GM19438 (cell line): ENCODE data around the gene FAM131C.
"Not testable (repeated sequence)": the region's sequence is repeated elsewhere in the genome, so short reads cannot be mapped to it uniquely, and the experiment has no call there.

Experiments
- ATAC-seq: cut with Tn5 transposase; IDR thresholded peaks from one replicate; pipeline ENCODE4 v1.9.1; 2021; ENCODE audit warnings: low read depth; ENCODE audit not compliant: unreplicated experiment

The FAM131C gene

DNA sequence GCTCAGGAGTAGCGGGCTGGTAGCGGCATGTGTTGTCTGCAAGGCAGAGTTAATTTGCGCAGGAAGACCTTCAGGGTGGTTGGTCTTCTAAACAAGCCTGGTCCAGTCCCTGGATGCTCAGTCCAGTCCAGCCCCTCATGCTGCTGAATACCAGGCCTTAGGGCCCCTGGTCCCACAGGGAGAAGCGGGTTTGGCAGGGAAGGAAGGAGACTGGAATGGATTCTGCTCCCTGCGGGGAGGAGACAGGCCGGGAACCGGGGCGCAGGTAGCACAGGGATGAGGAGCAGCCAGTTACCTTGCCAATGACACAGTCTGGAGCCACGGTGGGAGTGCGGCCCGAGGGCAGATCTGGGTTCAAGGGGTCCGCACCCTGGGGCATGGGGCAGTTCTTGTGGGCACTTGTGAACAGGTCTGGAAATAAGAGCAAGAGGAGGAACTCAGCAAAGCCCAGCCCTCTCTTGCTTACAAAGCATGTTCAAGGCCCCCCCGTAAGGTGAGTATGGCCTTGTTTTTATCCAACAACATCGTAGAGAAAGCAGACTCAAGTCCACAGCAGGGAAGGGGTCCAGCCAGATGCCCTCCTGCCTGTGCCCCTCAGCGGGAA, 10.1 kb downstream of the FAM131C start:
- no peak for ATAC-seq

DNA sequence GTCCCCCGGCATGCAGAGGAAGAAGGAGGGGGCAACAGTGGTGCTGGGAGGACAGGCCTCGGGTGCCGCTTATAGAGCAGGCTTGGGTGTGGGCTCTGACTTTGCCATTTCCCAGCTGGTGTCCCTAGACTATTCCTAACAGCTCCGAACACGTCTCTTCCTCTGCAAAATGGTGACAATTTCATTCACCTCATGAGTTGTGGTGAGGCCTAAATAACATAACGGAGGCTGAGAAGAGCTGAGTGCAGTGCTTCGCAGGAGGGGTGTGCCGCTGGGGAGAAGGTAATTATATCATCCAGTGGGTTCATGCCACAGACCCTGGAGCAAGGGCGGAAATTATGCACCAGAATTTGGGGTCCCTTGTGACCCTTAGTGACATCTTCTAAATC, 10.8 kb downstream of the FAM131C start:
- not testable (repeated sequence) for ATAC-seq

GRCh38 chr1:16061989-16062686, 11.3 kb downstream of the FAM131C start:
- not testable (repeated sequence) for ATAC-seq

DNA sequence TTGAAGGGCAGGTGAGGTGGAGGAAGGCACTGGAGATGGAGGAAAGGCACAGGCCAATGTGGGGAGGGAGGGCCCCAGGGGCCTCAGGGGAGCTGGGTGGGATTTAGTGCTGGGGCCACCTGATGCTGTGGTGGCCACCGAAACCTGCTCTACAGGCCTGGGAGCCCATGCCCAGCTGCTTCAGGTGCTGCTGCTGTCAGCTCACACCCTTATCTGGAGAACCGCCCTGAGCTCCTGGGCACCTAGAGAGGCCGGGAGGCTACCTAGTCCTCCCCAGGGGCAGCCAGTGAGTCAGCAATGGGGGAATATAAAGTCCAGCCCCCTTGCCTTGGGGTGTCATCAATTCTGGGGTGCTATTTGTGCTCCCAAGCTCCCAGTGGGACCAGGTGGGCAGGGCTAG, 12.2 kb downstream of the FAM131C start:
- ATAC-seq = no peak

- not testable (repeated sequence) for ATAC-seq
Observed at GRCh38 chr1:16058394-16059120, 14.9 kb downstream of the FAM131C start.

- ATAC-seq = not testable (repeated sequence)
Observed at GRCh38 chr1:16057314-16057915, 16.0 kb downstream of the FAM131C start.

GRCh38 chr1:16056521-16056912, 16.9 kb downstream of the FAM131C start:
- not testable (repeated sequence) for ATAC-seq

DNA sequence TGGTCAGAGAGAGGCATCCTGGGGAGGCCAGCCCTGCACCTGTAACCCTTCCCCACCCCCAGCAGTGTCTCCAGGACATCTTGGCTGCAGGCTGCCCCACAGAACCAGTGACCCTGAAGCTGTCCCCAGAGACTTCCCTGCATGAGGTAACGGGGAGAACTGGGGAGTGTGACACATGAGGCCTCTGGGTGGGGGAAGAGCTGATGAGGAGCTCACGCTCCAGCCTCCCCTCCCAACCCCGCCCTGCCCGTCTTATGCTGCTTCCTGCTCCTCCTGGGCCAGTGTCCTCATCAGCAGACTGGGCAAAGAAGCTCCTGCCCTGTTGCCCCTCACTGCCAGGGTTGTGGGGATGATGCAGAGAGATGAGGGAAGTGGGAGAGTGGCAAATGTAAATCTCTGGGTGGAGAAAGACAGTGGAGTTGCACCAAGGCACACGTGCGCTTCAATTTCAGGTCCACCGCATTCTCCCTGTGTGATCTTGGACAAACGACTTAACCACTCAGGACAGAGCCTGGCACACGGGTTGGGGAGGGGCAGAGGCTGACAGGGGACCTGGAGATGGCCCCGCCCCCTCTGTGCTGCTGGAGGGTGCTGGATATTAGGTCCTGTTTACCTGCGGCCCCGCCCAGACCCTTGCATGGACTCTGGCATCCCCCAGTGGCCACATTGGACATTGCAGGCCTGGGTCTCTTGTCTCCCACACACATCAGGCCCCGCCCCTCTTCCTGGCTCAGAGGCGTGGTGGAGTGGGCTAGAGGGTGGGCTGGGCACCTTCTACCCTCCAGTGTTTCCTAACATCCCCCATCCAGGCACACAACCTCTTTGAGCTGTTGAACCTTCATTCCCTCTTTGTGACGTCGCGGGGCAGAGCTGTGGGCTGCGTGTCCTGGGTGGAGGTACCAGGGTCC, 17.6 kb downstream of the FAM131C start:
- no peak for ATAC-seq

GRCh38 chr1:16054598-16055540, 18.6 kb downstream of the FAM131C start:
- ATAC-seq = no peak

- ATAC-seq = no peak
Observed at GRCh38 chr1:16053781-16054502, 19.5 kb downstream of the FAM131C start.

- not testable (repeated sequence) for ATAC-seq
Observed at GRCh38 chr1:16051949-16052348, 21.5 kb downstream of the FAM131C start.

DNA sequence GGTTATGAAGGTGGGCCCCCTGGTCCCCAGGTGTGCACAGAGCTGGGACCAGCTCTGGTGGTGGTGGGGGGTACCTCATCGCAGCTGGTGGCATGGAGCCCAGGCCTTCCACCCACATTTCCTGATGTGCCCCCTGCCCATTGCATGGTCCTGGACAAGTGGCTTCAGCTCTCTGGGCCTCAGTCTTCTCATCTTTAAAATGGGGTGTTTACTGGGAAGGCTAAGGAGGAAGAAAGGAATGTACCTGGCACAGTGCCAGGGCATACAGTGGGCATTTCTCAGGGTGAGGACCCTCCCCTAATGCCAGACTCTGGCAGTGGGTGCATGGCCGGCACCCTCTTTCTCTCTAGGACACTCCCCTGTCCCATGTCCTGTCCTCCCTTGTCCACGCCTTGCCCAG, 22.4 kb downstream of the FAM131C start:
- ATAC-seq = no peak

DNA sequence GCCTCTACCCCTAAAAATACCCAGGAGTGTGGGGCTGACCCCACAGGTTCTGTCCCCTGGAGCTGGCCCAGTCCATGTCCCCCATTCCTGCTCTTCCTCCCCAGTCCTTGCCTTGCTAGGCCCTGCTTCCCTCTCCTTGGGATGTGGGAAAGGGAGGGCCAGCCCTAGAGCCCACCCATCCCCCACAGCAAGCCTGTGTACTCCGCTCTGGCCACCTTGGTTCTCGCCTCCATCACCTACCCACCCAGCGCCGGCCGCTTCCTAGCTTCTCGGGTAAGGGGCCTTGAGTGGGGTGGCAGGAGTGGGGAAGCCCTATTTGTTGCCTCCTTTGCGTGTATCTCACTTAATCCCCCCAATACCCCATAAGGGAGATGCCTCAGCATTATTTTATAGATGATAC, 23.1 kb downstream of the FAM131C start:
- ATAC-seq = no peak

GRCh38 chr1:16048573-16049189, 24.8 kb downstream of the FAM131C start:
- no peak for ATAC-seq

- ATAC-seq = no peak
Observed at GRCh38 chr1:16047791-16048475, 25.5 kb downstream of the FAM131C start.

GRCh38 chr1:16046842-16047241, 26.6 kb downstream of the FAM131C start:
- no peak for ATAC-seq

DNA sequence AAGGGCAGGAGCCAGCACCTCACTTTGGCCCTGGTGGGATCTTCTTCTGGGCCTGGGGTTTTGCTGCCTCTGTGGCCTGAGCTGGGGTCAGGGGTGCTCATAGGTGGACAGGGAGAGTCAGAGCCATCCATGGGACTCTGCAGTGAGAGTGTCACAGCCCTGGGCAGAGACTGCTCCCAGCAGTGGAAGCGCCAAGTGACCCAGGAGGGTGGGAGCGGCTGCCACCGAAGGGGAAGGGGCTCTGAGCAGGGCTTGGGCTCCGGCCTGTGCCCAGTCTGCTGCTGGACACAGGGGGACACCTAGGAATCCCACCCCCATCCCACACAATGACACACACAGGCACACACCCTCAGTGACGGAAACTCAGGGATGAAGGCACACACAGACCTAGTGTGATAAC, 29.5 kb downstream of the FAM131C start:
- ATAC-seq = no peak

DNA sequence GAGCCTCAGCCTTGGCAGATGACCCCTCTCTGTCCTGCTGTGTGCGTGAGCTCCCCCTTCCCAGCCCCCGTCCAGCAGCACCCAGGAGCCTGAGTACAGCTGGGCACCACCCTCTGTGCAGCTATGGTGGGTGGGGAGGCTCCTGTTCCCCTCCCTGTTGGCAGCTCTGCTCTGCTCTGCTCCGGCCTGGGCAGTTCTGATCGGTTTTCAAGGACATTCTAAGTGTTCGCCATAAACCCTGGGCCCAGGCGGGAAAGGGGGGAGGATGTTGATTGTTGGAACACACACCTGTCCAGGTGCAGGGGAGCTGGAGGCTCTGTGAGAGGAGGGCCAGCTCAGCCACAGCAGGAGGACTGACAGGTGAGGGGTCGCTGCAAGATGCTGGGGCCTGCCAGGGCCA, 29.9 kb downstream of the FAM131C start, which contains the start of gene CLCNKB:
Gene CLCNKB, plus strand, starts transcription at position 262 of the 400 bp plus-strand sequence. CDS start 711 bp downstream, outside the sequence.
- ATAC-seq = no peak
